ENCODE data around the gene MCL1. TPM values are rescaled to one million over a fixed set of nuclear protein-coding genes. Genes with fewer than 3 reads are reported as not detected.
"Not testable (repeated sequence)": the region's sequence is repeated elsewhere in the genome, so short reads cannot be mapped to it uniquely, and the experiment has no call there.

The MCL1 gene
- total RNA-seq, 1 experiment from 2014 or later: 264 TPM

GRCh38 chr1:150603711-150604110 lies 24.3 kb upstream of the MCL1 start:
- DNase-seq (ENCODE audit: low read depth): no peak

- DNase-seq (ENCODE audit: low read depth): not testable (repeated sequence)
Measured at GRCh38 chr1:150602372-150602771, 23.0 kb upstream of the MCL1 start.

GRCh38 chr1:150601540-150601939 lies 22.1 kb upstream of the MCL1 start:
- no peak for DNase-seq (ENCODE audit: low read depth)

GRCh38 chr1:150598346-150598745 lies 18.9 kb upstream of the MCL1 start:
- DNase-seq (ENCODE audit: low read depth): not testable (repeated sequence)

- no peak for DNase-seq (ENCODE audit: low read depth)
Measured at GRCh38 chr1:150596976-150597375, 17.6 kb upstream of the MCL1 start.

- DNase-seq (ENCODE audit: low read depth): peak; percentile 80
Measured at GRCh38 chr1:150596095-150596892, 16.9 kb upstream of the MCL1 start.

- no peak for DNase-seq (ENCODE audit: low read depth)
Measured at GRCh38 chr1:150582371-150582770, 3.0 kb upstream of the MCL1 start.

- not testable (repeated sequence) for DNase-seq (ENCODE audit: low read depth)
Measured at GRCh38 chr1:150581962-150582361, 2.6 kb upstream of the MCL1 start.

- DNase-seq (ENCODE audit: low read depth): not testable (repeated sequence)
Measured at GRCh38 chr1:150581437-150581836, 2.0 kb upstream of the MCL1 start.

- not testable (repeated sequence) for DNase-seq (ENCODE audit: low read depth)
Measured at GRCh38 chr1:150580966-150581365, 1.6 kb upstream of the MCL1 start.

GRCh38 chr1:150579945-150580642 lies 684 bp upstream of the MCL1 start:
- no peak for DNase-seq (ENCODE audit: low read depth)

- peak; percentile 91 for DNase-seq (ENCODE audit: low read depth)
Measured at GRCh38 chr1:150578272-150579109, 919 bp downstream of the MCL1 start.

- peak; percentile 48 for DNase-seq (ENCODE audit: low read depth)
Measured at GRCh38 chr1:150577557-150578271, 1.7 kb downstream of the MCL1 start.

- peak; percentile 42 for DNase-seq (ENCODE audit: low read depth)
Measured at GRCh38 chr1:150576794-150577556, 2.4 kb downstream of the MCL1 start.

GRCh38 chr1:150576367-150576711 lies 3.1 kb downstream of the MCL1 start:
- no peak for DNase-seq (ENCODE audit: low read depth)

GRCh38 chr1:150575518-150576366 lies 3.7 kb downstream of the MCL1 start:
- no peak for DNase-seq (ENCODE audit: low read depth)

GRCh38 chr1:150575072-150575489 lies 4.3 kb downstream of the MCL1 start:
- no peak for DNase-seq (ENCODE audit: low read depth)

- no peak for DNase-seq (ENCODE audit: low read depth)
Measured at GRCh38 chr1:150574260-150575071, 4.9 kb downstream of the MCL1 start.

GRCh38 chr1:150573648-150574071 lies 5.8 kb downstream of the MCL1 start:
- DNase-seq (ENCODE audit: low read depth): not testable (repeated sequence)

Data from HT1080 (cell line).